Measurements from ENCODE around the gene BAG2.

BAG2 gene

GRCh38 chr6:57147401-57147800 lies 24.7 kb upstream of the BAG2 start:
- H3K9me3 ChIP-seq (ENCODE audit: control insufficient read depth, insufficient read depth, low read depth, low read length), result no peaks in the 10 kb centered on the region
- no peaks in the 10 kb centered on the region for H3K27me3 ChIP-seq (ENCODE audit: control insufficient read depth, insufficient read depth, low read length)
- no peak overlapping the region for H3K27ac ChIP-seq (ENCODE audit: low read depth, low read length)
- H3K4me1 ChIP-seq (ENCODE audit: control insufficient read depth, insufficient read depth, low read length), result no peaks in the 10 kb centered on the region
- peaks cover 46% of the 10 kb centered on the region for H3K36me3 ChIP-seq (ENCODE audit: control insufficient read depth, insufficient read depth, low read length)
- H3K9ac ChIP-seq (ENCODE audit: low read length), result no peak overlapping the region
- H3K4me3 ChIP-seq (ENCODE audit: low read depth, low read length), result no peak overlapping the region

DNA sequence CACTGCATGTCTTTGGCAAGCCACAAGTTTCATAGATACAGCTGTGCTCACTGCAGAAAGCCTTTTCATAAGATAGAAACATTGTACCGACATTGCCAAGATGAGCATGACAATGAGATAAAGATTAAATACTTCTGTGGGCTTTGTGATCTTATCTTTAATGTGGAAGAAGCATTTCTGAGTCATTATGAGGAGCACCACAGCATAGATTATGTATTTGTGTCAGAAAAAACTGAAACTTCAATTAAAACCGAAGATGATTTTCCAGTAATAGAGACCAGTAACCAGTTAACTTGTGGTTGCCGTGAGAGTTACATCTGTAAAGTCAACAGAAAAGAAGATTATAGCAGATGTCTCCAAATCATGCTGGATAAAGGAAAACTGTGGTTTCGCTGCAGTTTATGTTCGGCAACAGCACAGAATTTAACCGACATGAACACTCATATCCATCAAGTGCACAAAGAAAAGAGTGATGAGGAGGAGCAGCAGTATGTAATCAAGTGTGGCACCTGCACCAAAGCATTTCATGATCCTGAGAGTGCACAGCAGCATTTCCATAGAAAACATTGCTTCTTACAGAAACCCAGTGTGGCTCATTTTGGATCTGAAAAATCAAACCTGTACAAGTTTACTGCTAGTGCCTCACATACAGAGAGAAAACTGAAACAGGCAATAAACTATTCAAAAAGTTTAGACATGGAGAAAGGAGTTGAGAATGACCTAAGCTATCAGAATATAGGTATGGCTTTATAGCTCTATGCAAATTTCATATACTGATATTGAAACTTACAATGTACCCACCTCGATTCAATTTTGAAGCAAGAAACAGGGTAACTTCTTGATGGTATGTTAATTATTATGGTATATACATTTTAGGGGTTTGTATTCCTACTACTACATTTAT lies 23.9 kb upstream of the BAG2 start:
- no peak overlapping the region for H3K4me3 ChIP-seq (ENCODE audit: low read depth, low read length)
- no peaks in the 10 kb centered on the region for H3K27me3 ChIP-seq (ENCODE audit: control insufficient read depth, insufficient read depth, low read length)
- no peaks in the 10 kb centered on the region for H3K4me1 ChIP-seq (ENCODE audit: control insufficient read depth, insufficient read depth, low read length)
- peaks cover 54% of the 10 kb centered on the region for H3K36me3 ChIP-seq (ENCODE audit: control insufficient read depth, insufficient read depth, low read length)
- no peak overlapping the region for H3K27ac ChIP-seq (ENCODE audit: low read depth, low read length)
- no peak overlapping the region for H3K9ac ChIP-seq (ENCODE audit: low read length)
- no peaks in the 10 kb centered on the region for H3K9me3 ChIP-seq (ENCODE audit: control insufficient read depth, insufficient read depth, low read depth, low read length)

DNA sequence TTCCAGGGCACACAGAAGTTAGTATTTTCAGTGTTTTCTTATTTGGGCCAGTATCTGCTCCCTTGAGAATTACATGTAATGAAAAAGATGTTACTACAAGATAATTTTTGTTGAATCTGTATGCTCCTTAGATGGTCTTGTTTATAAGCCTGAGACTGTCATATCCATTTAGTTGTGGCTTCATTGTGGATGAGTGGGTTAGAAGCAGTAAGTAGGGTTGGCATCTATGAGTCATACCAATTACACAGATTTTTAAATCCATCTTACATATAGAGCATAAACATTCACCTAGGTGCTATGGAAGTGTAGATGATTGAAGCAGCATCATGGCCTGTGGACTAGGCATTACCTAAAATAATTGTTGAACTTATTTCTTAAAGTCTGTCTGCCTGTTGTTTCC lies 13.5 kb upstream of the BAG2 start:
- Histone ChIP-seq H3K4me1 (ENCODE audit: control insufficient read depth, insufficient read depth, low read length) (no peaks in the 10 kb centered on the region), H3K9me3 (ENCODE audit: control insufficient read depth, insufficient read depth, low read depth, low read length) (no peaks in the 10 kb centered on the region; the same call in 1 of the 2 replicates), H3K27ac (ENCODE audit: low read depth, low read length) (no peak overlapping the region), H3K36me3 (ENCODE audit: control insufficient read depth, insufficient read depth, low read length) (peaks cover 35% of the 10 kb centered on the region), H3K27me3 (ENCODE audit: control insufficient read depth, insufficient read depth, low read length) (no peaks in the 10 kb centered on the region), H3K4me3 (ENCODE audit: low read depth, low read length) (no peak overlapping the region), H3K9ac (ENCODE audit: low read length) (no peak overlapping the region)

GRCh38 chr6:57159127-57159526 lies 13.0 kb upstream of the BAG2 start:
- Histone ChIP-seq H3K27me3 (ENCODE audit: control insufficient read depth, insufficient read depth, low read length) (no peaks in the 10 kb centered on the region), H3K4me3 (ENCODE audit: low read depth, low read length) (no peak overlapping the region), H3K36me3 (ENCODE audit: control insufficient read depth, insufficient read depth, low read length) (peaks cover 35% of the 10 kb centered on the region), H3K4me1 (ENCODE audit: control insufficient read depth, insufficient read depth, low read length) (no peaks in the 10 kb centered on the region), H3K9ac (ENCODE audit: low read length) (no peak overlapping the region), H3K27ac (ENCODE audit: low read depth, low read length) (no peak overlapping the region), H3K9me3 (ENCODE audit: control insufficient read depth, insufficient read depth, low read depth, low read length) (peaks cover 3% of the 10 kb centered on the region; the same call in 1 of the 2 replicates)

- Histone ChIP-seq H3K9ac (ENCODE audit: low read length) (no peak overlapping the region), H3K27me3 (ENCODE audit: control insufficient read depth, insufficient read depth, low read length) (no peaks in the 10 kb centered on the region), H3K36me3 (ENCODE audit: control insufficient read depth, insufficient read depth, low read length) (peaks cover 37% of the 10 kb centered on the region), H3K4me1 (ENCODE audit: control insufficient read depth, insufficient read depth, low read length) (no peaks in the 10 kb centered on the region), H3K27ac (ENCODE audit: low read depth, low read length) (no peak overlapping the region), H3K9me3 (ENCODE audit: control insufficient read depth, insufficient read depth, low read depth, low read length) (peaks cover 16% of the 10 kb centered on the region; the same call in 1 of the 2 replicates), H3K4me3 (ENCODE audit: low read depth, low read length) (no peak overlapping the region)
Observed at GRCh38 chr6:57162028-57162427, 10.1 kb upstream of the BAG2 start.

GRCh38 chr6:57162516-57162915 lies 9.6 kb upstream of the BAG2 start:
- Histone ChIP-seq H3K36me3 (ENCODE audit: control insufficient read depth, insufficient read depth, low read length) (peaks cover 41% of the 10 kb centered on the region), H3K4me1 (ENCODE audit: control insufficient read depth, insufficient read depth, low read length) (no peaks in the 10 kb centered on the region), H3K27me3 (ENCODE audit: control insufficient read depth, insufficient read depth, low read length) (no peaks in the 10 kb centered on the region), H3K4me3 (ENCODE audit: low read depth, low read length) (no peak overlapping the region), H3K9ac (ENCODE audit: low read length) (no peak overlapping the region), H3K27ac (ENCODE audit: low read depth, low read length) (no peak overlapping the region), H3K9me3 (ENCODE audit: control insufficient read depth, insufficient read depth, low read depth, low read length) (peaks cover 16% of the 10 kb centered on the region; the same call in 1 of the 2 replicates)

DNA sequence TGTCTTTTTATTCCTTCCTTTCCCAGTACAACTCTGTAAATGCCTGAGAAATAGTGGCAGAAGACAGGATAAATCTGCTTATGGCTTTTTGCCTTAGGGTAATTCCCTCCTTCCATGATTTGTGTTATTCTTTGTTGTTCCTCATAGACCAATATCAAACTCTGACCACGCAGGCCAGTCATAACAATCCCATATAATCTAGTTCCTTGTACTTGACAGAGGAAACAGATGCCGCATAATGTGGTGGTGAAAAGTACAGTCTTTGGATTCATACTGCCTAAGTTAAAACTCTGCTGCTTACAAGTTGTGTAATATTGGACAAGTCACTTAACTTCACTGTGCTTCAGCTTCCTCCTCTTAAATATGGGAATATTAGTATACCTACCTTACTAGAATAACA lies 8.2 kb upstream of the BAG2 start:
- Histone ChIP-seq H3K27ac (ENCODE audit: low read depth, low read length) (no peak overlapping the region), H3K9ac (ENCODE audit: low read length) (no peak overlapping the region), H3K4me1 (ENCODE audit: control insufficient read depth, insufficient read depth, low read length) (no peaks in the 10 kb centered on the region), H3K9me3 (ENCODE audit: control insufficient read depth, insufficient read depth, low read depth, low read length) (peaks cover 16% of the 10 kb centered on the region; the same call in 1 of the 2 replicates), H3K27me3 (ENCODE audit: control insufficient read depth, insufficient read depth, low read length) (no peaks in the 10 kb centered on the region), H3K36me3 (ENCODE audit: control insufficient read depth, insufficient read depth, low read length) (peaks cover 48% of the 10 kb centered on the region), H3K4me3 (ENCODE audit: low read depth, low read length) (no peak overlapping the region)

- Histone ChIP-seq H3K9me3 (ENCODE audit: control insufficient read depth, insufficient read depth, low read depth, low read length) (peaks cover 16% of the 10 kb centered on the region; the same call in 1 of the 2 replicates), H3K27me3 (ENCODE audit: control insufficient read depth, insufficient read depth, low read length) (no peaks in the 10 kb centered on the region), H3K4me1 (ENCODE audit: control insufficient read depth, insufficient read depth, low read length) (no peaks in the 10 kb centered on the region), H3K4me3 (ENCODE audit: low read depth, low read length) (no peak overlapping the region), H3K36me3 (ENCODE audit: control insufficient read depth, insufficient read depth, low read length) (peaks cover 48% of the 10 kb centered on the region), H3K27ac (ENCODE audit: low read depth, low read length) (no peak overlapping the region), H3K9ac (ENCODE audit: low read length) (no peak overlapping the region)
Observed at GRCh38 chr6:57165080-57165479, 7.0 kb upstream of the BAG2 start.

GRCh38 chr6:57173056-57173885 lies 1.1 kb downstream of the BAG2 start:
- peaks cover 7% of the 10 kb centered on the region; the same call in 1 of the 2 replicates for H3K36me3 ChIP-seq (ENCODE audit: control insufficient read depth, insufficient read depth, low read length)
- no peaks in the 10 kb centered on the region for H3K9me3 ChIP-seq (ENCODE audit: control insufficient read depth, insufficient read depth, low read depth, low read length)
- H3K27me3 ChIP-seq (ENCODE audit: control insufficient read depth, insufficient read depth, low read length), result peaks cover 3% of the 10 kb centered on the region; the same call in 1 of the 2 replicates
- H3K27ac ChIP-seq (ENCODE audit: low read depth, low read length), result peak overlapping the region; percentile 77; the same call in 1 of the 2 replicates
- H3K4me3 ChIP-seq (ENCODE audit: low read depth, low read length), result peak overlapping the region; percentile 75
- H3K9ac ChIP-seq (ENCODE audit: low read length), result peak overlapping the region; percentile 85
- peaks cover 30% of the 10 kb centered on the region for H3K4me1 ChIP-seq (ENCODE audit: control insufficient read depth, insufficient read depth, low read length)

DNA sequence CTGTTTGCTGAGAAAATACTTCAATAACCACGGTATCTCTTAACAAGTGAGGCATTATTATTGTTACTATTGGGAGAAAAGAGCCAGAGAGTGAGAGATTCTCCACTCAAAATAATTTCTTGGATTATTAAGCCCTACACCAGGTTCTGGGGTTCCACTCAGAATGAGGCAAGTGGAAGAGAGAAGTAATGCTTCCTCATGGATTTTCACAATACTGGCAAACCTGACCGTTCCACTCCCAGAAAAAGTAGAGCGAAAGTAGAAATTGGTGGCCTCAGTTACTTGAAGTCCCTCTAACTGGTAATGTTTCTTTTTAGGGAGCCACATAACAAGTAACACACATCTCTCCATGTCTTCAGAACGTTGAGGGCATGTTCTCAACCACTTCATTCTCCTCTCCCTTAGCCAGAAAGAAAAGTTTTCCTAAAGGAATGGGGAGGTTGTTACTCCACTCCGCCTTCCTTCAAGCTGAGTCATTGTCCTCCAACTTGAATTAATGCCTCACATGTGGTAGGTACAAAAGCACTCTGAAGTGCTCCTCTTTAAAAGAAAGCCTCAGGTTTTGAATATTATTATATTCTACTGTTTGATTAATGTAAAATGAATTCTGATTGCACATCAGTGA lies 1.9 kb downstream of the BAG2 start:
- H3K36me3 ChIP-seq (ENCODE audit: control insufficient read depth, insufficient read depth, low read length), result peaks cover 2% of the 10 kb centered on the region; the same call in 1 of the 2 replicates
- peak overlapping the region; percentile 77; the same call in 1 of the 2 replicates for H3K27ac ChIP-seq (ENCODE audit: low read depth, low read length)
- H3K9ac ChIP-seq (ENCODE audit: low read length), result peak overlapping the region; percentile 85
- no peaks in the 10 kb centered on the region for H3K9me3 ChIP-seq (ENCODE audit: control insufficient read depth, insufficient read depth, low read depth, low read length)
- peaks cover 3% of the 10 kb centered on the region; the same call in 1 of the 2 replicates for H3K27me3 ChIP-seq (ENCODE audit: control insufficient read depth, insufficient read depth, low read length)
- H3K4me3 ChIP-seq (ENCODE audit: low read depth, low read length), result peak overlapping the region; percentile 75
- H3K4me1 ChIP-seq (ENCODE audit: control insufficient read depth, insufficient read depth, low read length), result peaks cover 30% of the 10 kb centered on the region

Data from HUES6 (cell line).